Measurements from ENCODE around the gene NINL. TPM values are rescaled to one million over a fixed set of nuclear protein-coding genes. Genes with fewer than 3 reads are reported as not detected.

The NINL gene
- total and polyA plus RNA-seq, 2 of the 8 experiments (the other 6 are each of a cell fraction or from before 2014, with no cell fraction given), result 15.3 to 30.0 TPM

- Histone ChIP-seq H3K23ac (ENCODE audit: insufficient read length) (no peak overlapping the region), H3K36me3 (ENCODE audit: control insufficient read depth in 2 of 4, insufficient read depth in 4 of 4, low read length in 3 of 4) (peaks cover 2 to 28% (median 23%) of the 10 kb centered on the region in 4 experiments; a peak in 7 of 8 replicates), H3K9ac (replicated peaks in 1 of 4; ENCODE audit: extremely low read depth in 1 of 4, low read depth in 3 of 4, low read length in 3 of 4) (no peak overlapping the region; a peak in 1 of 7 replicates), H2AK5ac (ENCODE audit: low read depth, low read length) (no peak overlapping the region), H2BK15ac (ENCODE audit: low read length) (no peak overlapping the region), H4K20me1 (replicated peaks in 1 of 2; ENCODE audit: control insufficient read depth in 1 of 2, insufficient read depth in 2 of 2, low read length in 2 of 2) (peaks cover 0 to 3% of the 10 kb centered on the region in 2 experiments), H3K79me1 (ENCODE audit: low read depth, low read length) (no peaks in the 10 kb centered on the region; the same call in 1 of the 2 replicates), H4K8ac (ENCODE audit: extremely low read depth, insufficient read depth, low read length) (no peak overlapping the region), H3K23me2 (ENCODE audit: low read depth, low read length) (no peaks in the 10 kb centered on the region), H3K4me3 (ENCODE audit: extremely low read depth in 1 of 4, insufficient read depth in 2 of 4, low read depth in 3 of 4, low read length in 4 of 4) (no peak overlapping the region), H3K4me1 (replicated peaks in 1 of 4; ENCODE audit: control insufficient read depth in 3 of 4, insufficient read depth in 4 of 4, low read length in 3 of 4) (no peaks in the 10 kb centered on the region; a peak in 1 of 7 replicates), H3K9me3 (ENCODE audit: insufficient read depth in 2 of 2, low read depth in 1 of 2, low read length in 1 of 2) (no peaks in the 10 kb centered on the region), H2BK12ac (ENCODE audit: low read depth, low read length) (no peak overlapping the region), H2BK20ac (ENCODE audit: low read length) (no peak overlapping the region), H3K18ac (ENCODE audit: extremely low read depth, low read length) (no peak overlapping the region), H4K5ac (ENCODE audit: insufficient read length, low read depth, low read length) (no peak overlapping the region), H3K79me2 (ENCODE audit: control insufficient read depth in 1 of 2, insufficient read depth in 2 of 2, low read length in 2 of 2) (no peaks in the 10 kb centered on the region), H3K4ac (replicated peaks; ENCODE audit: insufficient read length, low read depth, low read length) (no peak overlapping the region), H2BK5ac (ENCODE audit: low read depth, low read length) (no peak overlapping the region), H3K14ac (ENCODE audit: insufficient read length) (no peak overlapping the region), H4K91ac (replicated peaks; ENCODE audit: insufficient read length, low read length) (no peak overlapping the region), H3K4me2 (ENCODE audit: insufficient read depth in 1 of 2, low read depth in 2 of 2, low read length in 2 of 2) (no peak overlapping the region), H3K27ac (ENCODE audit: low read depth, low read length) (no peak overlapping the region), H2AFZ (ENCODE audit: low read length) (no peak overlapping the region), H3K56ac (replicated peaks; ENCODE audit: insufficient read length, low read depth, low read length) (no peak overlapping the region), H2BK120ac (replicated peaks; ENCODE audit: low read depth, low read length) (no peak overlapping the region), H3K27me3 (replicated peaks in 1 of 4; ENCODE audit: control insufficient read depth in 3 of 4, extremely low read depth in 1 of 4, insufficient read depth in 3 of 4, low read length in 3 of 4) (no peaks in the 10 kb centered on the region)
- POLR2A ChIA-PET (ENCODE audit: partially characterized antibody), result interaction anchor here (0.7 kb wide), 1 partner anchor 79 kb away, joined by 3 read pairs; no protein-coding TSS in a partner anchor
- WGBS, 2 experiments (ENCODE audit: extremely low coverage in 1 of 2, insufficient coverage in 1 of 2, insufficient read length in 1 of 2, insufficient replicate concordance in 2 of 2, low coverage in 1 of 2, low lambda C conversion rate in 2 of 2, missing lambda C conversion rate in 1 of 2), result 96% methylated on average over 15 of the region's 15 CpGs; no CpG with 5 or more reads in 1 of the 2 experiments
- CTCF ChIA-PET (ENCODE audit: partially characterized antibody), result interaction anchor here (1.0 to 1.2 kb wide), 2 partner anchors 18 to 35 kb away, joined by 3 to 4 read pairs; no protein-coding TSS in a partner anchor
- no peak for FAIRE-seq
- TF ChIP-seq TCF12 (IDR thresholded peaks at IDR 0.05; ENCODE audit: low read depth, low read length) (no peak), KDM4A (IDR thresholded peaks at IDR 0.05; ENCODE audit: low read depth, low read length, severe bottlenecking) (no peak), SP1 (IDR thresholded peaks at IDR 0.05; ENCODE audit: low read depth, low read length) (no peak), SIN3A (conservative IDR thresholded peaks at IDR 0.05 in 1 of 2, IDR thresholded peaks at IDR 0.05 in 1 of 2; ENCODE audit: low read depth in 1 of 2, low read length in 2 of 2) (no peak), POLR2A (IDR thresholded peaks at IDR 0.05; ENCODE audit: control extremely low read depth in 1 of 2, low read depth in 2 of 2, low read length in 2 of 2) (no peak), JUND (IDR thresholded peaks at IDR 0.05; ENCODE audit: low read length) (no peak)
- DNase-seq (ENCODE audit: low read depth in 1 of 2, low spot score in 2 of 2), result no peak
Observed at GRCh38 chr20:25504366-25505135, 80.8 kb downstream of the NINL start.
